ENCODE measurements around the gene SLC16A3.
A peak's percentile ranks its signal among the peaks of the same experiment; 100 is the strongest.

Gene SLC16A3

DNA sequence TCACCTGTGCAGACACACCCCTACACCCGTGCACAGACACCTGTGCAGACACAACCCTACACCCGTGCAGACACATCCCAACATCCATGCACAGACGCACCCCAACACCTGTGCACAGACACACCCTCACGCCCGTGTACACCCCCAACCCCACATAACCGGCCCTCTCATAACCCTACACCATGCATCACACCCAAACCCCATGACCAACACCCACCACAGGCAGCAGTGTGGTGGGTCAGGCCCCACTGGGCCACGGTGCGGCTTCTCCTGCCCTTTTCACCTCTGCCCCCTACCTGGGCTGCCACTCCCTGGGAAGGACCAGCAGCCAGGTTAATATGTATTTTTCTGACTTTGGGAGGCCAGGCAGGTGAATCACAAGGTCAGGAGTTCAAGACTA, 4.2 kb upstream of the SLC16A3 start:
- no peak for DNase-seq

DNA sequence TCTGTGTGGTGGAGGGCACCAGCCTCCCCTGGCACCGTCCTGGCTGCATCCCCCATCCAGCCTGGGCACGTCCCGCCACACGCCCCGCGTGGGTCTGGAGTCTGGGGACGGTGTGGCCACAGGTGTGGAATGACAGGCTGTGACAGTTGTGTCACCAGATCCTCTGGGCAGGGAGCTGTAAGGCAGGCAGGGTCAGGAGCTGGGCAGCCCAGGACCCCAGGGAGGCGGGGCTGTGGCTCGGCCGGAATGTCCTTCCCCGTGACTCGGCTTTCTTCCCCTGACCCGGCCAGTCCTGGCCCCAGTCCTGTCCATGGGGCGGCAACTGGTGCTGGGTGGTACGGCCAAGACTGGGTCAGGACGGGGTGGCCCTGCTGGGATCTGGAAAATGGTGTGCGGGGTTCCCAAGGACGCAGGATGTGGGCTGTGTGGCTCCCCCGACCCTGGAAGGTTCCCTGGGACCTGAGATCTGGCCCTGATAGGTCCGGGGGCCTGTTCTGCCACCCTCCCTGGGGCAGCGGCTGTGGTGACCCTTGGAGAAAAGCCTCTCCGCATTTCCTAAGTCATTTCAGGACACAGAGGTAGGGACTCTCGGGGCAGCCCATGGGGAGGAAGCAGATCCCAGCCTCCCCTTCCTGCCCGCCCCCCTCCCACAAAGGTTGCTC, 3.3 kb upstream of the SLC16A3 start:
- no peak for DNase-seq

- no peak for DNase-seq
These were observed 2.6 kb upstream of the SLC16A3 start for GRCh38 chr17:82226146-82226808.

DNA sequence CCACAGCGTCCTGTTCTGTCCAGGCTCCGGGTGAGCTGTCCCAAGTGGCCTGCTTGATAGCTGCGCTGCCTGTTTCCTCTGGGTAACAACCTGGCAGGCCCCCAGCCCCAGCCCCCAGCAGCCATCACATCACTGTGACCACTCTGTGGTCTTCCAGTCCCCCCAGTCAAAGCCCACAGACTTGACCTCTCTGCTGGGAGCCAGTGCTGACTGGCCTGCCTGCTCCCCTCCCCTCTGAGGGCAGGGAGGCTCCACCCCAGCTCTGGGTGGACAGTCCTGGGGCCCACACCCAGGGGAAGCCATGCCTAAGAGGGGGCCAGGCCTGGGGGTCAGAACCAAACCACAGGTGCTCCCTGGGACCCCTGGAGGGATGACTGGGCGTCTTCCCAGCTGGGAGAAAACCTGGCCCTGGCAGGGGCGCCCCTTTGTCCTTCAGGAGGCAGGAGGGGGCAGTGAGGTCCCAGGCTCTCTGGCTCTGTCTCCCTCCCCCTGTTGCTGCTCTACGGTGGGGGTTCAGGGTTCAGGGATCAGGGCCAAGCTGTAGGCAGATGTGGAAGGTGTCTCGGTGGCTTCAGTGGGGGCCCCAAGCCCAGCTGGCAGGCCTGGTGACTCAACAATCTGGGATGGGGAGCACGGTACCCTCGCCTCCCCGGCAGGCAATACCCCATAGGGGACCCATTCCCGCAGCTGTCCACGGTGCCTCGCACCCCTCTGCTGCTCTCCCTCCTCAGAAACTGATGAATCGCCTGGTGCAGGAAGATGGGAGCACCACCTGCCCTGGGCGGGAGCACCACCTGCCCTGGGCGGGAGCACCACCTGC, 1.8 kb upstream of the SLC16A3 start:
- no peak for DNase-seq

GRCh38 chr17:82227629-82228277, 1.1 kb upstream of the SLC16A3 start:
- no peak for DNase-seq

- DNase-seq: no peak
These were observed 482 bp upstream of the SLC16A3 start for GRCh38 chr17:82228278-82228841.

DNA sequence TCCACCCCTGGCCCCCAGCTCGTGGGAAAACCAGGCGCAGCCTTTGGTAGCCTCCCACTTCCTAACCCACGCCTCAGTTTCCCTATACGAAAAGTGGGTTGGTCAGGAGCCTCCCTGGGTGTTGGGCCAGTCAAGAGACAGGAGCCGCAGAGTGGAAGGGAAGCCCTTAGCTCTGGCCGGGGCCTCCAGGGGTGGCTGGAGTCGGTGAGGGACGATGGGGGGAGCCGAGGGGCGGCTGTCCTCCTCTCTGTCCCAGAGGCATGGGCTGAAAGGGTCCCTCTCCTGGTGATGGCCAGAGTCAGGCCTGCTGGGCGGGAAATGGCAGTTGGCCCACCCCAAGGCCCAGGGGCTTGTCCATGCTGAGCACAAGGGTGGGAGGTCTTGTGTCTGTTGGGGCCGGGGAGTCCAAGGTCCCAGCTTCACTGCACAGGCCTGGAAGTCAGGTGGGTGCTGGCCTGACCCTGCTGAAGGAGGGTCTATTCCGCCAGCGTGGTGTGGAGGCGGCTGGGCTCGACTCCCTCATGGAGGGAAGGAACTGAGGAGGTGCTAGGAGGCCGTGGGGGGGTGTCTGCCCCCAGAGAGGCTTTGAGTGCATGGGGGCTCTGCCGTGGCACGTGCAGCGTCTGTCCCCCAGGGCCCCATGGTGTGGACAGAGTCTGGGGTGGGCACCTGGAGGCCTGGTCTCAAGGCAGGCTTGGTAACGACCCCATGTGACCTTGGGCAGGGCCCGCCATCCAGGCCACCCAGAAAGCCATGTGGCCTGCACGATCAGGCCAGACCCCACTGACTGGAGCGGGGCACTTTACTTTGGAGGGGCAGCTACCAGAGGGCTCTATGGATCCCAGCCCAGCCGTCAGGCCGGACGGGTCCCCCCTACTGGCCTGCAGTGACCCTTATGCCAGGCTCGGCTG, 1.1 kb downstream of the SLC16A3 start:
- no peak for DNase-seq

GRCh38 chr17:82230609-82231311, 1.9 kb downstream of the SLC16A3 start:
- no peak for DNase-seq

GRCh38 chr17:82231312-82231561, 2.4 kb downstream of the SLC16A3 start:
- no peak for DNase-seq

- DNase-seq: no peak
These were observed 2.9 kb downstream of the SLC16A3 start for GRCh38 chr17:82231562-82232321.

DNA sequence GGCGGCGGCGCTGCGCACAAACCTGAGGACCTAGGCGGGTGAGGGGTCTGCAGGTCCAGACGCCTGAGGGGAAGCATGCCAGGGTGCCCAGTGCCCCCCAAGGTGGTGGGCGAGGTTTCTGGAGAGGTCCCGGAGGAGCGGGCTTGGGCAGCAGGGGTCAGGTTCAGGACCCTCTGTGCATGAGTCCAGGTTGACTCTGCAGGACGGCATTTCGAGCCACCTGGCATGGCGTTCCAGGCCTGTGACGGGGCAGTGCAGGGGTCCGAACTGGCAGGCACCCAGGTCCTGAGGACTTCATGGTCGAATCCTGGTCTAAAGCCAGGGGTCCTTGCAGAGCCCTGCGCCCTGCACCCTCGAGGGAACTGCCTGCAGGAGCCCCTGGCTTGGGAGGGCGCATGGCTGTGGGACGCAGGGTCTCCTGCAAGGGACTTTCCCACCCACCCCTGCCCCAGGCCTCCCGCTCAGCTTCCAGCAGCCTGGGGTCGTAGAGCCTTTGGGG, 3.5 kb downstream of the SLC16A3 start:
- DNase-seq: no peak

GRCh38 chr17:82232876-82233785, 4.3 kb downstream of the SLC16A3 start:
- no peak for DNase-seq

- no peak for DNase-seq
These were observed 5.6 kb downstream of the SLC16A3 start for GRCh38 chr17:82234211-82235055.

DNA sequence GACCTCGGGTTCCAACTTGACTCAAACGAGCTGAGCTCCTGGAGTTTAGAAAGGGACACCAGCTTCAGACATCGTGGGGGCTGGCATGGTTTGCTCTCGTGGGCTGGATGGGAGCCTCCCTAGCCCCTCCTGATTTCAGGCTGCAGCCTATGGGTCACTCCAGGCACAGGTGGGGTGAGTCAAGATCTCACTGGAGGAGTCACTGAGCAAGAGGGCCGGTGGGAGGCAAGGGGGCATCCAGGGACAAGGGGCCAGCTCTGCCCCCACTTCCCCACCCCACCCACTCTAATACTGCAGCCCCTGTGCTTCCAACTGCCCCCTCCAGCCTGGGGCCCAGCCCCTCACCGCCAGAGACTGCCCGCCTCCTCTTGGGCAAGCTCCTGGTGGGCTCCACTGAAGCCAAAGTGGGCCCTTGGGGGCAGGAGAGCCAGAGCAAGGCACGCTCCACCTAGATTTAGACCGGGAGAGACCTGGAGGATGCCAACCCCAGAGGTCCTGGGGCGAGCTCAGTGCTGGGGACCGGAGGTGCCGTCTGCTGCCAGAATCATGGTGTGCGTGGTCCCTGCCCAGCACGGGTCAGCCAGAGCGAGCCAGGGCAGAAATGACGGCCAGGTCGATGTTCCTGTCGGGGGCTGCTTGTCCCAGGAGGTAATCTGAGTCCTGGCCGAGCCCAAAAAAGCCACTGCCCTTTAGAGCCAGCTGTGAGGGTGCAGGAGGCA, 6.4 kb downstream of the SLC16A3 start:
- no peak for DNase-seq

GRCh38 chr17:82235775-82236141, 6.9 kb downstream of the SLC16A3 start:
- no peak for DNase-seq

DNA sequence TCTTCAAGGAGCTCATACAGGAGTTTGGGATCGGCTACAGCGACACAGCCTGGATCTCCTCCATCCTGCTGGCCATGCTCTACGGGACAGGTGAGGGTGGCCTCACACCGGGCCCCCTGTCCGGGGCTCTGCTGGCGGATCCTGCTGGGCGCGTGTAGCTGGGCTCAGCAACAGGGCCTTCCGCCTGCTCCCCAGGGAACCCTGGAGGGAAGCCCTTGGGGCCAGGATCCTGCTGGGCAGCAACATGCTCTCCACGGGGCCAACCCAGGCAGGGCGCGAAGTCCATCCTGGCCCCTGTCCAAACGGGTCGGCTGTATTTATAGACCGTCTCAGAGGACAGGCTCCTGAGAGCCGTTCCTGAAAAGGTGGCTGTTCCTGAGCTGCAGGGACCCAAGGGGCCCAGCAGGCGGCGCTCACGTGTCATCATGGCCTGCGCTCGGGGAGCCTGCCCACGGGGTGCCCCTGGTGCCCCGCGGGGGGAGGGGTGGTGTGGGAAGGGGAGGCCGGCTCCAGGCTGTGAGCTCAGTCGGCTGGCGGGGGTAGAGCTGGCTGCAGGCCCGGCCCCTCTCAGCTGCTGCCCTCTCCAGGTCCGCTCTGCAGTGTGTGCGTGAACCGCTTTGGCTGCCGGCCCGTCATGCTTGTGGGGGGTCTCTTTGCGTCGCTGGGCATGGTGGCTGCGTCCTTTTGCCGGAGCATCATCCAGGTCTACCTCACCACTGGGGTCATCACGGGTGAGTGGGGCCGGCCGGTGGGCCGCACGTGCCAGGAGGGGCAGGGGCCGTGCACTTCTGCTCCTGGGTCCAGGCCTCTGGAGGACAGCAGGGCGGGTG, 7.5 kb downstream of the SLC16A3 start:
- peak; percentile 41 for DNase-seq
